ENCODE results near the gene NFIC. TPM values are rescaled to one million over a fixed set of nuclear protein-coding genes. Genes with fewer than 3 reads are reported as not detected.
"Not testable (repeated sequence)": the region's sequence is repeated elsewhere in the genome, so short reads cannot be mapped to it uniquely, and the experiment has no call there.

The NFIC gene
- total RNA-seq, 1 donor from 2014 or later: 142 TPM

DNA sequence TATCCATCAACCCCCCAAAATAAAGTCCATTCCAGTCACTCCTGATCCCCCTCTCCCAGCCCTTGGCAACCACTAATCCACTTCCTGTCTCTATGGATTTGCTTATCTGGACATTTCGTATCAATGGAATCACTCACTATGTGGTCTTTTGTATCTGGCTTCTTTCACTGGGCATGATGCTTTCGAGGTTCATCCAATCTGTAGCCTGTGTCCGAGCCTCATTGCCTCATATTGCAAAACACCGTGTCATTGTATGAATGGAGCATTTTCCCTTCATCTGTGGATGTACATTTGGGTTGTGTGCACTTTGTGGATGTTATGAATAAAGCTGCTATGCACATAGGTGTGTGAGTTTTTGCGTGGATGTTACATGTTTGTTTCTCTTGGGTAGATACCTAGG is 138.4 kb downstream of the NFIC start:
- no peaks in the 10 kb centered on the region for H3K9me3 ChIP-seq
- DNase-seq (ENCODE audit: extremely low spot score in 2 of 2): no peak
- H3K4me3 ChIP-seq: no peak overlapping the region
- no peaks in the 10 kb centered on the region for H3K27me3 ChIP-seq
- no peaks in the 10 kb centered on the region for H3K36me3 ChIP-seq
- no peak overlapping the region for H3K27ac ChIP-seq
- H3K4me1 ChIP-seq: peaks cover 46% of the 10 kb centered on the region
- intact Hi-C loops (cut with DNase I): no loop called here
- TF ChIP-seq POLR2AphosphoS5 (IDR thresholded peaks at IDR 0.05; ENCODE audit: insufficient read depth in 1 of 2, low read depth in 1 of 2): no peak
- TF ChIP-seq POLR2A (IDR thresholded peaks at IDR 0.05): no peak
- TF ChIP-seq, protein P1, sequence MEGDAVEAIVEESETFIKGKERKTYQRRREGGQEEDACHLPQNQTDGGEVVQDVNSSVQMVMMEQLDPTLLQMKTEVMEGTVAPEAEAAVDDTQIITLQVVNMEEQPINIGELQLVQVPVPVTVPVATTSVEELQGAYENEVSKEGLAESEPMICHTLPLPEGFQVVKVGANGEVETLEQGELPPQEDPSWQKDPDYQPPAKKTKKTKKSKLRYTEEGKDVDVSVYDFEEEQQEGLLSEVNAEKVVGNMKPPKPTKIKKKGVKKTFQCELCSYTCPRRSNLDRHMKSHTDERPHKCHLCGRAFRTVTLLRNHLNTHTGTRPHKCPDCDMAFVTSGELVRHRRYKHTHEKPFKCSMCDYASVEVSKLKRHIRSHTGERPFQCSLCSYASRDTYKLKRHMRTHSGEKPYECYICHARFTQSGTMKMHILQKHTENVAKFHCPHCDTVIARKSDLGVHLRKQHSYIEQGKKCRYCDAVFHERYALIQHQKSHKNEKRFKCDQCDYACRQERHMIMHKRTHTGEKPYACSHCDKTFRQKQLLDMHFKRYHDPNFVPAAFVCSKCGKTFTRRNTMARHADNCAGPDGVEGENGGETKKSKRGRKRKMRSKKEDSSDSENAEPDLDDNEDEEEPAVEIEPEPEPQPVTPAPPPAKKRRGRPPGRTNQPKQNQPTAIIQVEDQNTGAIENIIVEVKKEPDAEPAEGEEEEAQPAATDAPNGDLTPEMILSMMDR (IDR thresholded peaks at IDR 0.05): no peak

DNA sequence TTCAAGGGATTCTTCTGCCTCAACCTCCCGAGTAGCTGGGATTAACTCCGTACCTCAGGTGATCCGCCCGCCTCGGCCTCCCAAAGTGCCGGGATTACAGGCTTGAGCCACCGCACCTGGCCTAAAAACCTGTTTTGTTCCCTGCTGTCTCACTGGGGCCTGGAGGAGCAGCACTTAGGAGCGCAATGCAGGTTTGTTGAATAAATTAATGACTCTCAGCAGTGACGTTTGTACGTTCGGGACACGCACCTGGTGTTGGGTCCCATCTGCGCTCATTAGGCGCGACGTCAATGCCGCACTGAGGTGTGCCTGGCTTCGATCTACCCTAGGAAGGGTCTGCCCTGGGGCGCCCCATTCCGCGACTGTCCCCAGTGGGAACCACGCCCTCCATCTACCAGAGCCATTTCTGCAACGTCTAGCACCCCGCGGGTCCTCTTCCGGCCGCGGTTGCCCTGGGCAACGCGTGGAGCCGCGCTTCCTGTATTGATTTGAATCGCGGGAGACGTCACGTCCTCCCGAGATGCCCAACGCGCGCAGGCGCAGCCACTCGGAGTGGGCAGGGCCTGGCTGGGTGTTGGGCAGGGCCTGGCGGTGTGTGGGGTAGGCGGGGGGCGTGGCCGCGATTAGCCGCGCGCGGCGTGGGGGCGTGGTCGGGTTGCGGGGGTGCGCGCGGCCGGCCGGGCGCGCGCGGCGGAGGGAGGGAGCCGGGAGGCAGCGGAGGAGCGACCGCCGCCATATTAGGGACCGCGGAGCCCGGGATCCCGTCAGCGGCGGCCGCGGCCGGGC is 139.4 kb downstream of the NFIC start, which contains the start of gene FZR1:
Gene FZR1, plus strand, starts transcription at position 714 of the 786 bp plus-strand sequence. CDS start 16,679 bp downstream, outside the sequence.
- DNase-seq (ENCODE audit: extremely low spot score in 2 of 2): peak in 1 of 2 donors; percentile 98
- TF ChIP-seq, protein P1 (IDR thresholded peaks at IDR 0.05): no peak
- TF ChIP-seq POLR2A (IDR thresholded peaks at IDR 0.05) (peak in 1 of 2 donors; percentile 82), POLR2AphosphoS5 (IDR thresholded peaks at IDR 0.05; ENCODE audit: insufficient read depth in 1 of 2, low read depth in 1 of 2) (peak; percentile 82 to 93)
- Histone ChIP-seq H3K9me3 (no peaks in the 10 kb centered on the region), H3K27me3 (no peaks in the 10 kb centered on the region), H3K4me1 (peaks cover 48% of the 10 kb centered on the region), H3K27ac (peak within 1 kb of the TSS; percentile 96), H3K4me3 (peak within 1 kb of the TSS; percentile 93 to 97), H3K36me3 (peaks cover 0 to 3% of the 10 kb centered on the region in 2 donors)
- intact Hi-C loops (cut with DNase I): no loop called here

DNA sequence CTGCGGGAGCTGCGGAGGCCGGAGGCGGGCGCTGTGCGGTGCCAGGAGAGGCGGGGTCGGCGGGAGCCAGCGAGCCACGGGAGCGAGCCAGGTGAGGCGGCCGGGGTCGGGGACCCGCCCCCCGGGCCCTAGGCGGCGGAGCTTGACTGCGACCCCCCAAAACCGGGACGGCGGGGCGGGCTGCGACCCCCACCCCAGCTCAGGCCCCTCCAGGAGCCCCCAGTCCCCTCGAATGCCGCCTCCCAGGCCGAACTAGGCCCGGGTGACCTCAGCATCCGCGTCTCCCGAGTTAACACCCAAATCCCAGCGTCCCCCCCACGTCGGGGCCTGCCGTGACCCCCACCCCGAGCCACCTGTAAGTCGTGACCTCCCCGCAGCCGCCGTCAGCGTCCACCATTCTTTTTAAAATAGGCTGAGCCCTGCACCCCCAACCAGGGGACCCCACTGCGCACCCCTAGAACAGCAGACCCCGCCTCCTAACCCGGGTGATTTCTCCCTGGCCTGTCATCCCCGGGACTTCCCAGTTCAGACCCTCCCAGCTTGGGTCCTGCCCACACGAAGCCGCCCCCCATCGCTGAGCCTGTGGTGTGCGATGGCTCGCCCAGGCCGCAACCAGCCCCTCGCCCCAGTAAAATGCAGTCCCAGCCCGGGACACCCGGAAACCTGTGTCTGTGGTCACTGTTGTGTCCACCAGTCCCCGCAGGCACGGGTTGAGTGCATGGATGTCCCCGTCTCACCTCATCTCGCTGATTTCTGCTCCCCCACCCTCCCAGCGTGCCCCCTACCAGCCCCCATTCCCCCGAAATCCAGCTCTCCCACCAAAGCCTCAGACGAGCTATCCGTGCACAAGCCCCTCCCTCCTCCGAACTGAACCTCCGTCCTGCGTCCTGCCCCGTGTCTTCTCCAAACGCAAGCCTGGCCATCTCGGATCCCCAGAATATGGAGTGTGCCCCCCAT is 140.3 kb downstream of the NFIC start:
- peaks cover 56% of the 10 kb centered on the region for H3K4me1 ChIP-seq

DNA sequence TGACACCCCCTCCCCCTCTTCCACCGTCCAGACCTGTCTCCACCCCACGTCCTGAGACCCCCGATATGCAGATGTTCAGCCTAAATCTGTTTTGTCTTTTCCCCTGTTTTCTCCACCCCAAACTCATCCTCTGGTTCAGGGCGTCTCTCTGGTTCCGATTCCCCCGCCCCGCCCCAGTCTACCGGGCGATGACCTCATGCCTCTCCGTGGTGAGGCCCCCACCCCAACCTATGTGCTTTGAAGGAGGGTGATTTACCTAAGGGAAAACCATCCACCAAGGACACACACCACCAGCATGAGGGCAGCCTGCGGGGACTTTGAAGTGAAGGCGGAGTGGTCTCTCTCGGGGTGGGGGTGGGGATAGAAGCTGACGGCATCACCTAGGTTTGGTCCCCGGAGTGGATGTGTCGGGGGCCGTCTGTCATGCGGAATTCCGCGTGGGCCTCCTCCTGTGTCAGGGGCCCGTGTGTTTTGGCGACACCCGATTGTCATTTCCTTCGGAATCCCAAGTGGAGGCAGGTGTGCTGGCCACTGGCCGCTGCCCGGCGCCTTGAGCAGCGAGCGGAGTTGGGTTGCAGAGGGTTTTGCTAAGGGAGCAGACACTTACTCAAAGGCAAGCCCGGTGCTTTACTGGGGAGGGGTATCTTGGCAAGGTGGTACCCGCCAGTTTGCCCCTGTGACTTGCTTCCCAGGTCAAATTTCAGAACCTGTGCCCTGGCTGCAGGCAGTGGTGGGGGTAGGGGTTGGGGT is 141.2 kb downstream of the NFIC start:
- no peaks in the 10 kb centered on the region for H3K9me3 ChIP-seq
- intact Hi-C loops (cut with DNase I): no loop called here
- peaks cover 61% of the 10 kb centered on the region for H3K4me1 ChIP-seq
- no peaks in the 10 kb centered on the region for H3K27me3 ChIP-seq
- peak overlapping the region; percentile 96 for H3K27ac ChIP-seq
- peak overlapping the region; percentile 93 to 97 for H3K4me3 ChIP-seq
- peaks cover 0 to 4% of the 10 kb centered on the region in 2 donors for H3K36me3 ChIP-seq
- no peak for DNase-seq (ENCODE audit: extremely low spot score in 2 of 2)
- TF ChIP-seq, protein P1 (IDR thresholded peaks at IDR 0.05): no peak
- TF ChIP-seq POLR2AphosphoS5 (IDR thresholded peaks at IDR 0.05; ENCODE audit: insufficient read depth in 1 of 2, low read depth in 1 of 2) (no peak), POLR2A (IDR thresholded peaks at IDR 0.05) (no peak)

More for the DNA sequence above, 140.3 kb downstream of the NFIC start:
- H3K4me3 ChIP-seq: peak overlapping the region; percentile 93 to 97
- H3K36me3 ChIP-seq: peaks cover 0 to 4% of the 10 kb centered on the region in 2 donors
- no peak for TF ChIP-seq POLR2A (IDR thresholded peaks at IDR 0.05)
- TF ChIP-seq, protein P1 (IDR thresholded peaks at IDR 0.05): no peak
- no peak for TF ChIP-seq POLR2AphosphoS5 (IDR thresholded peaks at IDR 0.05; ENCODE audit: insufficient read depth in 1 of 2, low read depth in 1 of 2)
- peak overlapping the region; percentile 96 for H3K27ac ChIP-seq
- H3K9me3 ChIP-seq: no peaks in the 10 kb centered on the region
- no peaks in the 10 kb centered on the region for H3K27me3 ChIP-seq
- intact Hi-C loops (cut with DNase I): no loop called here
- DNase-seq (ENCODE audit: extremely low spot score in 2 of 2): no peak

DNA sequence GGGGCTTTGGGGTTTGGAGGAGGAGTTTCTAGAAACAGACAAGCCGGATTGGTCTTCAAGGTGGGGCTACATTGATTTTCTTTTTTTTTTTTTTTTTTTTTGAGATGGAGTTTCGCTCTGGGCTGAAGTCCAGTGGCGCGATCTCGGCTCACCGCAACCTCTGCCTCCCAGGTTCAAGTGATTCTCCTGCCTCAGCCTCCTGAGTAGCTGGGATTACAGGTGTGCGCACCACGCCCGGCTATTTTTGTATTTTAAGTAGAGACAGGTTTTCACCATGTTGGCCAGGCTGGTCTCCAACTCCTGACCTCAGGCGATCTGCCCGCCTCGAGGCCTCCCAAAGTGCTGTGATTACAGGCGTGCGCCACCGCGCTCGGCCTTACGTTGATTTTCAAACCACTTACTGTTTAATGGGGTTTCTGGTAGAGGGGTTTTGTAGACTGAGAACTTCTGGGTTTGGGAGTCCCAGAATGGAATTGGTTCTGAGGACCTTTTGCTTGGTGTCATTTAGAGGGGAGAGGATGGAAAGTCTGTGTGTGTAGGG is 141.8 kb downstream of the NFIC start:
- H3K27ac ChIP-seq; intact Hi-C loops (cut with DNase I): not testable (repeated sequence)
- peaks cover 68% of the 10 kb centered on the region for H3K4me1 ChIP-seq

More for the DNA sequence above, 141.8 kb downstream of the NFIC start:
- H3K27me3 ChIP-seq; H3K9me3 ChIP-seq; H3K36me3 ChIP-seq; DNase-seq (ENCODE audit: extremely low spot score in 2 of 2): not testable (repeated sequence)
- H3K4me3 ChIP-seq: peak overlapping the region; percentile 93 to 97
